HG03066 (cell line): ENCODE data around the gene MBOAT2.

Experiments used
- ATAC-seq: cut with Tn5 transposase; IDR thresholded peaks from one replicate; pipeline ENCODE4 v1.9.1; 2021; ENCODE audit warnings: low read depth; ENCODE audit not compliant: unreplicated experiment

The MBOAT2 gene

DNA sequence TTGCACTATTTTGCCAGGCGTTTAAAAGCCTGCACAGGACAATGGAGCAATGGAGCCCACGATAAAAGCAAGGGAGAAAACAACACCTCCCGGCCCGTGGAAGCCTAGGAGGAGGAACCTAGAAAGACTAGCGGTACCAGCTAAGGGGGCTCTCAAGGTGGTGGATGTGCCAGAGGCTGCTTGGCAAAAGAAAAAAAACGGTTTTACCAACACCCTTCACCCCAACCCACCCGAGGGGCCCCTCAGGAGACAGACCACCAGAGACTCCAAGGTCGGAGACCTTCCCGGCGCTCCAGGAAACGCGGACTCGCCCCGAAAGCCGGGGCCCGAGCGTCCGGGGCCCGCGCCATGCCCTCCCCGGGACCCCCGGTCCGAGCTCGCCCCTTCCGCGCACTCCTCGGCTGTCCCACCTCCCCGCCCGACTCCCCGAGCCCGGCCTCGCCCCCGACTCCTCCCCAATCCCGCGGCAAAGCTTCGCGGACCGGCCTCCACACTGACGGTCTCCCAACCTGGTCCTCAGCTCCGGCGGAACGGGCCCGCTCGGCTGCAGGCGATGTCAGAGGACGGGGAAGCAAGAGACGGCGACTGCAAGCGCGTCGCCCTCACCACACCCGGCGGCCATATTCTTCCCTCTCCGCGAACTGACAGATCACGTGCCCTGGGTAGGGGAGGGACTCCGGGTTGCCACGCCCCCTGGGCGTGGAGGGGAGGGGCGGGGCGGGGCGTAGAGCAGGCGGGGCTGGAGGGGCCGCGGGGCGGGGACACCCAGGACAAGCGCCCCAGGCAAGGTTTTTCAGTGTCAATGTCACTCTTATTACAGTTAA, 166.3 kb downstream of the MBOAT2 start, which contains the start of gene KIDINS220:
TSS of gene KIDINS220 (minus strand) at position 643 of the 824 bp plus-strand sequence. CDS start 10,520 bp downstream, outside the sequence.
- peak; percentile 82 for ATAC-seq

DNA sequence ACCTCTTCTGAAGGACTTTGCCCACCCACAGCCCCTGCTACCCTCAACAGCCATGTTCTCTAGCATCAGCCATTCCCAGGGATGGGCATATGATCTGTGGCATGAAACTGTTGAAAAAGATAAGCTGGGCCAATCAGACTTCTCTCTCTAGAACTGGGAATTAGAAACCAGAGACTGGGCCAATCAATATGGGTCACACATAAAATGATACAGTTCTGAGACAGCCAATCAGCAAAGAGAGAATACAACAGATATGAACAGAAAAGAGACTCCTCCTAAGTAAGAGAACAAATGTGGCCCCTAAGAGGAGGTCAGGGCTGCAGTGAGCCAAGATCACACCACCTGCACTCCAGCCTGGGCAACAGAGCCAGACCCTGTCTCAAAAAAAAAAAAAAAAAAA, 168.2 kb downstream of the MBOAT2 start:
- ATAC-seq: no peak

DNA sequence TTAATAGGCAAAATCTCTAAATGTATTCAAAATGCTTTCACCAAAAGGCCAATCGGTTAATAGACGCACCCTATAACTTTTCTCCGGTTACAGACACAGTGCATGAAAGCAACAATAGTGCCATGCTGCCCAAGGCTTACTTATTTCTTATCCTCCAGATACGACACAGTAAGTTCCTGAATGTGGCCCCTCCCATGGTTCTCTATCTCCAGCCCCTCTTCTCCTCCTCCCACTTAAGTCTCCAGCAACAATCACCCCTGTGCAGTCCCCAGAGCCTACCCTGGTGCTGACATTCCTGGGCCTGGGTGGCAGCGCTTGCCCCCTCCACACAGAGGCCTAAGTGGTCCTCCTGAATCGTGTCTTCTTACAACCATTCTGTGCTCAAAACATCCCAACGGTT, 169.6 kb downstream of the MBOAT2 start:
- ATAC-seq: no peak

DNA sequence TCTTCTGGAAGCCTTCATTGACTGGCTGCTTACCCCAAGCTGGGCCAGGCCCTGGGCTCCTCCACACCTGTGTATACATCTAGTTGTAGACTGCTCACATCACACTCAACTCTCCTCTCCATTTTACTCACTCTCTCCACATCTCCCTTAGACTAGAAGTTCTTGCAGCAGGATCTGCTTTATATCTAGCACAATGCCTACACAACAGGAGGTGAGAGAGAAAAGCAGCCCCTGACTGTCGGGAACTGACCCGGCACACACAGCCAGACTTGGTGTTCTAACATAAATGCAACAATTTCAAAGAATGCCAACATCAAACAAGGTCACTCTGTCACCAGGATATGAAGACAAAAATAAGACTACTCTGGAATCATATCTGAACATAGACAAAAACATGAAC, 172.0 kb downstream of the MBOAT2 start:
- ATAC-seq: no peak

DNA sequence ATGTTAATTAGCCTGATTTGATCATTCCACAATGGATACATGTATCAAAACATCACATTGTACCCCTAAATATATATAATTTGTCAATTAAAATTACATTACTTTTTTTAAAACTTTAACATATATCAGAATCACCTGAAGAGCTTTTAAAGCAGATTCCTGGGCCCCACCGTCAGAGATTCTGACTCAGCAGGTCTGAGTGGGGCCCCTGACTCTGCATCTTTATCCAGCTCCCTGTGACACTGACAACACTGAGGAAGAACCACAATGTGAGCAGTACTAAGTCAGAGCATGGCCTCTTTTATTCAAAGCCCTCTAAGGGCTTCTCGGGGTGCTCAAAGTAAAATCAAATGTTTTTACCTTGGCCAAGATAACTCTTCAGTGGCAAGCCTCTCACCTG, 175.8 kb downstream of the MBOAT2 start:
- ATAC-seq: no peak

DNA sequence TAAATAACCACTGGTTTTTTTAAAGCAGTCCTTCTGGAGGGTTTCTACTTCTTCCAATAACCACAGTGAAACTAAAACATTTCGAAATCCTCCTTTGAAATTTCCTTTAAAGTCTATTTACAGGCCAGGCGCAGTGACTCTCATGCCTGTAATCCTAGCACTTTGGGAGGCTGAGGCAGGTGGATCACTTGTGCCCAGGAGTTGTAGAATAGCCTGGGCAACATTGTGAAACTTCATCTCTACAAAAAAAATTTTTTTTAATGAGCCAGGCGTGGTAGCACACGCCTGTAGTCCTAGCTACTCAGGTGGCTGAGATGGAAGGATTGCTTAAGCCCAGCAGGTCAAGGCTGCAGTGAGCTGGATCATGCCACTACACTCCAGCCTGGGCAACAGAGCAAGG, 181.3 kb downstream of the MBOAT2 start:
- ATAC-seq: no peak

DNA sequence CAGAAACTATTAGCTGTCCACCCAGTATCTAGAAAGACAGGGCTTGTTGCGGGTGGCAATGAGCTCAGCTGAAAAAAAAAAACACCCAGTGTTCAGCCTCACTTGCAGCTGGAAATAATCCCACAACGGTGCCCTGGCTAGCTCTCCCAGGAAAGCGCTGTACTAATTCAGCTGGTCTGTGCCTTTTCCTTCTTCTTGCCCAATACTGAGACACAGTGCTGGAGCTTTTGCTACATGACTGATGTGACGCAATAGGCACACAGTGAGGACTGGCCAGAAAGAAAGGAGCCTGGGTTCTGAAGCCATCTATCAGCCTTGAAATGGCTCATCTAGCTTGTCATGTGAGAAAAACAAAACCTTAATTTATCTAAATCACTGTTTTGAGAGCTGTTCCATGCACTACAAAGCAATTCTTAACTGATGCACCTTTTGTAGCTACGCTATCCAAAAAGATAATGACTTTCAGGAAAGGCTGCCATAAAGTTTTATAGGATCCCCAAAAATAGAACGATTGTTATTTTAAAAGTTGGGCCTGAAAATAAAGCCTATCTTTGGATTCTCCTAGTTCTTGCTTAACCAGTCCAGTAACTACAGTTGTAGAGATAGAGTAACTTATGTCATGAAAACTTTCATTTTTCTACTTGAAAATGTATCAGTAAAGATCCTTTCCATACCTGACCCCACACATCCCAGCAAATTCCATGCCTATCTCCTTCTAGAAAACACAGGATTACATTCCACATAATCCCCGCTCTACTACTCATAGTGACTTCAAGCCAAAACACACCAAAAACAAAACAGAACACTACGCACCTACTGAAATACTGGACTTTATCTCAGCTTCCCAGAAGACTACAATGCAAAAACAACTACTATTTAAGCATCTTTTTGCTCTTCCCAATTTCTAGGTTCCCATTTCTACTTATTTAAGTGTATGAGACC, 181.9 kb downstream of the MBOAT2 start:
- no peak for ATAC-seq

DNA sequence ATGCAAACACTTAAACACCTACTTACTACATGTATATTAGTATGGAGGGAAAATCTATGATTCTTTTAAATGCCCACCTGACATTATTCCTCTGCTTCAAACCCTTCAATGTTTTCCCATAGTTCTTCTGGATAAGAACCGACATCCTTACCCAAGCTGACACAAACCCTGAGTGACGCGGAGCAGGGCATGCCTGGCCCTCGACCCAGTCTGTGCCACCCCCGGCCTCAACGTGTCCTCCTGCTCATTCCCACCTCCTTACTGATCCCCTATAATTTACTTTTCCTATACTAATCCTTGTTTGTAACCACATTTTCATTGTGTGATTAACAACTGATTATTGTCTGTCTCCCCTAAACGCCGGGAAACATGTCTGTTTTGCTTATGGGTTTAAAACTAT, 183.5 kb downstream of the MBOAT2 start:
- ATAC-seq: no peak

DNA sequence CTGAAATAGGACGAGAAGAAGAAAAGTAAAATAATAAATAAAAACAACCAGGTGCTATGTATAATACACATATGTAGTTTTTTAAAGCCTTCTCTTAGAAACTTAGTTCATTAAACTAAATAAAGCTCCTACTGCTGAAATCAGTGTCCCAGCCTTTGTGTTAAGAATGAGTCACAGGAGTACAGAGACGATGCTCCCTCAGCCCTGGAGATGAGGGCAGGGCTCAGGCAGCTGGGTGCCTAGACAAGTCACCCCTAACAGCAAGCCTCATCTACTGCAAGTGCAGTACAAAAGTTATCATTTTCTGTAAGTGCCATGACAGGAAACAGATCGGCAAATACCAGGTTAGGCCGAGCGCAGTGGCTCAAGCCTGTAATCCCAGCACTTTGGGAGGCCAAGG, 184.3 kb downstream of the MBOAT2 start:
- no peak for ATAC-seq

DNA sequence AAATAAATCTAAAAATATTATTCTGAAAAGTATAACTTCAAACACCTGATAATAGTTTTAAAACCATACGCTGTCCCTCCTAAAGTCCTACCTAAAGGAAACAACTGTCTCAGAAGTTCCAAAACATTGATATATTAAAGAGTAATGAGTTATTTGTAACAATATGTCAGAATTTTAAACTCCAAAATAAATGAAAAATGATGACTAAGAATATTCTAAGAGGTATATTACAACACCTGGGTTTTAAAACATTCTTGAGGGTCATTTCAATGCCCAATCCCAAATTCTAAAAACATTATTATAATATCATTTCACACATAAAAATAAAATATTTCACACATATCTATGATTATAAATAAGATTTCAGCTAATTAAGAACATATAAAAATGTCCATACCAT, 186.3 kb downstream of the MBOAT2 start:
- no peak for ATAC-seq

DNA sequence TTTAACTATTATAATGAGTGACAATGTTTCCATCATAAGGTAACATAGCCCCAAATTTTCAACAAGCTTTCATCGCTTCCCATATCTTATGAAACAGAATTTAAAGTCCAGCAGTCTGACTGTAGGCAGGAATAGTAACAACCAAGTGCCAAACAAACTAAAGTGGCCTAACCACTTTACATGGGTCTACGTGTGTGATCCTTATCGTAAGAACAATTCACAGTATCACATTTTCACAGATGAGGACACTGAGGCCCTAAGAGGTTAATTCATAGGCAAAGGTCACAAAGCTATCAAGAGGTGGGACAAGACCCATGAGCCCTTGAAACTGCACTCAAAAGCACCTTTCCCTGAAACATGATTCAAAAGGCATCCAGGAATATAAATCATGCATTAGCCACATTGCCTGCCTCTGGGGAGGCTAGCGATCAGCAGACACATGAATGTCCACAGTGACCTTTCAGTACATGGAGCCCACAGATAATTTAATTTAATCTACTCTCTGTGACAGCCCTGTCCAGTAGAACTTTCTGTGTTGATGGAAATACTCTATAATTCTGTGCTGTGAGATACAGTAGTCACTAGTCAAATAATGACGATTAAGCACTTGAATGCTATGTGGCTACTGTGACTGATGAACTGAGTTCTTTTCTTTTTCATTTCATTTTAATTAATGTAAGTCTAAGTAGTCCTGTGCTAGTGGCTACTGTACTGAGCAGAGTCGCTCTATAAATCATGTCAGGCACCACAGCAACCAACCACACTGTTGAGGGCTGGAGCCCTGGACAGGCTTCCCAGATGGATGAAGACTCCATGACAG, 196.4 kb downstream of the MBOAT2 start:
- ATAC-seq: no peak

DNA sequence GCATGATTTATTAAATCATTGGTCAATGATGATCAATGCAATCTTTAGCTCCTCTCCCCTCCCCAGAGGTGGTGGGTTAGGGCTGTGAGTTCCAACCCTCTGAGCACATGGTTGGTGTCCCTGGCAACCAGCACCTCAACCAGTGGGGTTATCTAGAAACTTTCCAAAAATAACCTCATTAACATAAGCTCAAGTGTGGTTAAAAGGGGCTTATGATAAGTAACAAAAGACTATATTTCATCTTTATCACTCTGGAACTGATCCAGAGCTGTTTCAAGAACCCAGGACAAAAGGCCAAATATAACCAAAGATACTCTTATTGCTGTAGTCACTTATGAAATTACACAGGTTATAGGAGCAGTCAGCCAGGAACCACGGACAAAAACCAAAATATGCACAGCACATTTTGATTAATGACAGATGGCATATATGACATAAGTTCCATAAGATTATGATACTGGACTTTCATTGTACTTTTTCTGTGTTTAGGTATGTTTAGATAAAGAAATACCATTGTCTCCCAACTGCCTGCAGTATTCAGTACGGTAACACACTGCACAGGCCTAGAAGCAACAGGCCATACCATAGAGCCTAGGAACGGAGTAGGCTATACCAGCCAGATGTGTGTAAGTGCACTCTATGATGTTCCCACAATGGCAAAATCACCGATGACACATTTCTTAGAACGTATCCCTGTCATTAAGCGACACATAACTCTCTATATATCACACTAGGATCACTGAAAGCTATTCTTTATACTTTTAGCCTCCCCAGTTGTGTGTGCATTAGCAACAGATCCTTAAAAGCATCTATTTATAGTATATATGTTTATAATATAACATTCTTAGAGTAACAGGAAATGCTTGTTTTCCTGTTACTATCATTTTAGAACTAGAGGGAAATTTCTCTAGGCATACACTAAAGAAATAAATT, 197.9 kb downstream of the MBOAT2 start:
- ATAC-seq: no peak

DNA sequence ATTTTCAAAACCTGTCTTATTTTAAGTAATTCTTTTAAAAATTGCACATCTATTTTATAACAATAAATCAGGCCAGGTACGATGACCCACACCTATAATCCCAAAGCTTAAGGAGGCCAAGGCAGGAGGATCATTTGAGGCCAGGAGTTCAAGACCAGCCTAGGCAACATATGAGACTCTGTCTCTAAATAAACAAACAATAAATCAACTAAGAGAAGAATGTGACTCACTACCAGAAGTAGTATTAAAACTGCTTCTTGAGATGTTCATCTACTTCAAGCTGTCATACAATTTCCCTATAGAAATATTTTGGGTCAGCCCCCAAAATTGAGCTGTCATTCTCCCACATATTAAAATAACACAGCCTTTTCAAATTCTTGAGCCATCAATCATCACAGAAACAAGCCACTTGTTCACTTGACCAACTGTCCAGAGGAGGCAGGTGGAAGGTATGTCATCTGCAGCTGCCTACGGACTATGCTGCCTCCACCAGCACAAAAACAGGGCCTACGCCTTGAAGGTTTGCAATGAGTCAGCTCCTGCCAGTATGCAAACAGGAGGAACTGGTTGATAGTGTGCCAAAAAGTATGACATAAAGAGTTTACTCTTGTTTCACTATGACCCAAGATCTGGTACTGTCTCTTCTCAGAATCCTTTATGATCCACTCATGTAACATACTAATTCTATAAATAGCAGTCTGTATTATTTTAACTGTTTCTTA, 199.7 kb downstream of the MBOAT2 start:
- ATAC-seq: peak; percentile 99

DNA sequence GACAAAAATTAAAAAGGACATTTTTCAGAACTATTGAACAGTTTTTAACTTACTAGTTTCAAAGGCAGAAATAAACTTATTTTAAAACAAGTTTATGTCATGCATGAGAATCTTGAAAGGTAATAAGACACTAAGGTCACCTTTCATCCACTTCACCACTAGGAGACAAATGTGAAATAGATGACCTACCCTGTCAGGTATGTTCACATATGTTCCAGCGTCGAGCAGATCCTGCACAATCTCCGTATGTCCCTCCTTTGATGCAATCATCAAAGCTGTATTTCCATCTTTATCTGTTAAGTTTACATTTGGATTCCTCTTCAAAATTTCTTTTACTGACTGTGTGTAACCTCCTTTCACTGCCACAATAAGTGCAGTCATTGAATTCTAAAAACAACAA, 200.7 kb downstream of the MBOAT2 start:
- no peak for ATAC-seq
